A549 (cell line): ENCODE results near the gene LRRC4C.

Experiments
- CHD2 ChIP-seq: fragments of 150-350 bp; IDR thresholded peaks from 2 replicates; pipeline ENCODE4 v1.6.1; 2014; ENCODE audit warnings: low read length; ENCODE audit not compliant: partially characterized antibody
- CHD4 ChIP-seq: fragments of 200-600 bp; sonication (generic); IDR thresholded peaks from 2 replicates; pipeline ENCODE4 v1.6.1; 2016; ENCODE audit warnings: antibody characterized with exemption, mild to moderate bottlenecking, borderline replicate concordance
- CTCF ChIP-seq: fragments of >200 bp; sonication (Bioruptor Twin); formaldehyde crosslinking; IDR thresholded peaks from 3 replicates; pipeline ENCODE4 v1.5.1; 2016
- EHMT2 ChIP-seq: fragments of 200-600 bp; sonication (generic); IDR thresholded peaks from 2 replicates; pipeline ENCODE4 v1.6.1; 2016; ENCODE audit warnings: antibody characterized with exemption, low read depth, mild to moderate bottlenecking, moderate library complexity
- ESRRA ChIP-seq: fragments of 150-350 bp; IDR thresholded peaks from 2 replicates; pipeline ENCODE4 v1.6.1; 2014; ENCODE audit warnings: mild to moderate bottlenecking, low read length, borderline replicate concordance
- KDM1A ChIP-seq: fragments of 200-600 bp; sonication (generic); IDR thresholded peaks from 2 replicates; pipeline ENCODE4 v1.6.1; 2016; ENCODE audit warnings: low read depth, mild to moderate bottlenecking
- POLR2A ChIP-seq: IDR thresholded peaks from 2 replicates; pipeline ENCODE4 v1.6.1; 2012; ENCODE audit warnings: mild to moderate bottlenecking, low read length
- RAD21 ChIP-seq, 2 experiments: fragments of >200 bp in 1 of 2; sonication (Bioruptor Twin) in 1 of 2; formaldehyde crosslinking in 1 of 2; IDR thresholded peaks in 1 of 2; conservative IDR thresholded peaks in 1 of 2; 2 replicates in 1 of 2; 3 replicates in 1 of 2; pipeline ENCODE4 v1.6.1; 2012 to 2018; ENCODE audit warnings: inconsistent platforms in 1 of 2
- RFX5 ChIP-seq: fragments of 450-650 bp; IDR thresholded peaks from 2 replicates; pipeline ENCODE4 v1.7.1; 2014; ENCODE audit warnings: antibody characterized with exemption, mild to moderate bottlenecking, moderate library complexity
- SMC3 ChIP-seq: fragments of >200 bp; sonication (Bioruptor Twin); formaldehyde crosslinking; IDR thresholded peaks from 3 replicates; pipeline ENCODE4 v1.6.1; 2018; ENCODE audit warnings: inconsistent platforms
- ZFP36 ChIP-seq: fragments of 450-650 bp; IDR thresholded peaks from 2 replicates; pipeline ENCODE4 v1.6.1; 2014; ENCODE audit warnings: borderline replicate concordance; ENCODE audit not compliant: partially characterized antibody
- TF ChIP-seq, protein P1 (sequence below): IDR thresholded peaks from 2 replicates; pipeline ENCODE4 v1.6.1; 2012

DNA sequence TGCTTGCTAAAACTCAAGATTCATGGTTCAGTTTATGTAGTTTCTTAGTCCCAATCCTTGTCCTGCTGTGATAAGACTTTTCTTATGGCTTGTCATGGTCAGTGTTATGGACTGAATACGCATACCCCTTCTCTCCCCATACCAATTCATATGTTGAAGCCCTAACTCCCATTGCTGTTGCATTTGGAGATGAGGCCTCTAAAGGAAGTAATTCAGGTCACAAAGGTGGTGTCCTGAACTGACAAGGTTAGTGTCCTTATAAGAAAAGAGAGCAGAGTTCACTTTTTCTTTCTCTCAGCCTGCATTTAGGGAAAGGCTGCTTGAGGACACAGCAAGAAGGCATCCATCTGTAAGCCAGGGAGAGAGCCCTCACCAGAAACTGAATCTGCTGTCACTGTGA lies 618.2 kb downstream of the LRRC4C start:
- no peak for TF ChIP-seq CTCF
- TF ChIP-seq EHMT2, result no peak
- no peak for TF ChIP-seq ESRRA
- TF ChIP-seq, protein P1, sequence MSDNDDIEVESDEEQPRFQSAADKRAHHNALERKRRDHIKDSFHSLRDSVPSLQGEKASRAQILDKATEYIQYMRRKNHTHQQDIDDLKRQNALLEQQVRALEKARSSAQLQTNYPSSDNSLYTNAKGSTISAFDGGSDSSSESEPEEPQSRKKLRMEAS, result no peak
- TF ChIP-seq RFX5, result no peak
- TF ChIP-seq KDM1A, result no peak
- TF ChIP-seq POLR2A, result no peak
- TF ChIP-seq RAD21 (conservative IDR thresholded peaks at IDR 0.05 in 1 of 2, IDR thresholded peaks at IDR 0.05 in 1 of 2), result no peak
- TF ChIP-seq SMC3, result no peak
- no peak for TF ChIP-seq CHD4
- no peak for TF ChIP-seq ZFP36
- TF ChIP-seq CHD2, result no peak
